HCT116 (cell line): ENCODE results near the gene FERMT2. TPM values are rescaled to one million over a fixed set of nuclear protein-coding genes. Genes with fewer than 3 reads are reported as not detected.

Experiments
- ATAC-seq: fragments of 200-7000 bp; cut with Tn5 transposase; 2 replicates; pipeline ENCODE4 v1.9.1; 2020; ENCODE audit warnings: mild to moderate bottlenecking, moderate library complexity
- BruUV-seq: library from RNA; stranded (reverse); fragments of 400-500 nt; replicated peaks from 2 replicates; lab custom pipeline; 2021; lab: Mats Ljungman, UMichigan
- CTCF ChIA-PET: fragments of 300-600 bp; sonication (Branson Sonifier 250); formaldehyde crosslinking; loops from one replicate; lab custom pipeline; 2021; ENCODE audit warnings: antibody characterized with exemption; lab: Charles Lee
- POLR2A ChIA-PET: fragments of 300-600, 350-600 bp; sonication (Branson Sonifier 250); formaldehyde crosslinking; loops from one replicate; lab custom pipeline; 2021; ENCODE audit warnings: antibody characterized with exemption; lab: Charles Lee
- RAD21 ChIA-PET, 2 experiments: fragments of 300-600 bp; sonication (Branson Sonifier 250); formaldehyde crosslinking; loops; one replicate each; lab custom pipeline; 2023; ENCODE audit warnings: low total read pairs in 2 of 2; ENCODE audit not compliant: uncharacterized antibody in 2 of 2, unreplicated experiment in 2 of 2, low non-redundant PET in 1 of 2; lab: Charles Lee
- DNase-seq: peaks from one replicate; pipeline ENCODE4 v3.0.0-alpha.2; 2010; ENCODE audit warnings: low read depth, low spot score
- H2AFZ ChIP-seq: fragments of 200-600 bp; shearing (Covaris generic), sonication (generic); 2 replicates; pipeline ENCODE4 v1.6.1; 2017; ENCODE audit warnings: low read depth, mixed run types, mixed read lengths, antibody characterized with exemption, low read length; ENCODE audit not compliant: poor library complexity, severe bottlenecking
- H3K27ac ChIP-seq: 2 replicates; pipeline ENCODE4 v1.5.1; 2012; ENCODE audit warnings: low read depth, low read length
- H3K27me3 ChIP-seq: fragments of 200-600 bp; sonication (generic); 2 replicates; pipeline ENCODE4 v1.6.1; 2016; ENCODE audit warnings: mixed run types, low read length, mixed read lengths; ENCODE audit not compliant: insufficient read depth
- H3K36me3 ChIP-seq, 2 experiments: fragments of 200-500 bp in 1 of 2; fragments of 200-600 bp in 1 of 2; sonication (Bioruptor generic) in 1 of 2; sonication (generic) in 1 of 2; 2 replicates each; pipeline versions ENCODE4 v1.5.1 to v1.6.1; 2014 to 2016; ENCODE audit warnings: low read length in 2 of 2, inconsistent platforms in 1 of 2, mixed read lengths in 1 of 2, mixed run types in 1 of 2; ENCODE audit not compliant: insufficient read depth in 2 of 2, control insufficient read depth in 1 of 2
- H3K4me1 ChIP-seq, 2 experiments: fragments of 200-600 bp in 1 of 2; sonication (generic) in 1 of 2; 2 replicates each; pipeline versions ENCODE4 v1.5.1 to v1.6.1; 2012 to 2017; ENCODE audit warnings: low read length in 2 of 2, inconsistent platforms in 1 of 2, mild to moderate bottlenecking in 1 of 2, mixed read lengths in 1 of 2, mixed run types in 1 of 2, moderate library complexity in 1 of 2; ENCODE audit not compliant: insufficient read depth in 2 of 2, control insufficient read depth in 1 of 2
- H3K4me2 ChIP-seq: fragments of 200-600 bp; sonication (generic); 2 replicates; pipeline ENCODE4 v1.6.1; 2017; ENCODE audit warnings: mixed run types, low read length, mixed read lengths
- H3K4me3 ChIP-seq, 2 experiments: fragments of 200-600 bp in 1 of 2; sonication (generic) in 1 of 2; replicated peaks in 1 of 2; 2 replicates each; pipeline ENCODE4 v1.5.1; 2011 to 2016; ENCODE audit warnings: low read length in 2 of 2, control low read depth in 1 of 2, low read depth in 1 of 2, mild to moderate bottlenecking in 1 of 2, mixed read lengths in 1 of 2, mixed run types in 1 of 2
- H3K79me2 ChIP-seq: fragments of 200-600 bp; sonication (generic); 2 replicates; pipeline ENCODE4 v1.6.1; 2017; ENCODE audit warnings: mild to moderate bottlenecking, mixed run types, low read length, moderate library complexity, mixed read lengths; ENCODE audit not compliant: insufficient read depth
- H3K9ac ChIP-seq: fragments of 200-600 bp; sonication (generic); 2 replicates; pipeline ENCODE4 v1.6.1; 2016; ENCODE audit warnings: low read length, mixed read lengths
- H3K9me2 ChIP-seq: fragments of 200-600 bp; sonication (generic), shearing (Covaris generic); 2 replicates; pipeline ENCODE4 v1.6.1; 2017; ENCODE audit warnings: mixed run types, mild to moderate bottlenecking, moderate library complexity; ENCODE audit not compliant: insufficient read depth
- H3K9me3 ChIP-seq, 2 experiments: fragments of 200-500 bp in 1 of 2; fragments of 200-600 bp in 1 of 2; sonication (Bioruptor generic) in 1 of 2; sonication (generic) in 1 of 2; 2 replicates each; pipeline ENCODE4 v1.6.1; 2014 to 2017; ENCODE audit warnings: low read length in 2 of 2, mixed read lengths in 2 of 2, inconsistent platforms in 1 of 2, low read depth in 1 of 2, mild to moderate bottlenecking in 1 of 2, mixed run types in 1 of 2, moderate library complexity in 1 of 2; ENCODE audit not compliant: control insufficient read depth in 1 of 2, insufficient read depth in 1 of 2
- H4K20me1 ChIP-seq: fragments of 200-600 bp; sonication (generic), shearing (Covaris generic); 2 replicates; pipeline ENCODE4 v1.6.1; 2017; ENCODE audit warnings: mixed run types, mild to moderate bottlenecking, moderate library complexity; ENCODE audit not compliant: insufficient read depth
- ATF3 ChIP-seq: IDR thresholded peaks from 2 replicates; pipeline ENCODE4 v1.6.1; 2012
- CBX3 ChIP-seq: IDR thresholded peaks from 2 replicates; pipeline ENCODE4 v1.6.1; 2012; ENCODE audit warnings: low read depth
- CEBPB ChIP-seq: IDR thresholded peaks from 2 replicates; pipeline ENCODE4 v1.6.1; 2012; ENCODE audit warnings: low read depth
- CTCF ChIP-seq, 3 experiments: fragments of 200-600 bp in 1 of 3; sonication (generic) in 1 of 3; IDR thresholded peaks in 2 of 3; conservative IDR thresholded peaks in 1 of 3; 2 replicates each; pipeline ENCODE4 v1.5.1; 2012 to 2017; ENCODE audit warnings: low read depth in 2 of 3, low read length in 2 of 3, antibody characterized with exemption in 1 of 3, borderline replicate concordance in 1 of 3, control low read depth in 1 of 3, mild to moderate bottlenecking in 1 of 3, mixed read lengths in 1 of 3, mixed run types in 1 of 3, moderate library complexity in 1 of 3; ENCODE audit not compliant: insufficient read depth in 1 of 3
- EGR1 ChIP-seq: IDR thresholded peaks from 2 replicates; pipeline ENCODE4 v1.6.1; 2012; ENCODE audit warnings: low read depth
- ELF1 ChIP-seq: IDR thresholded peaks from 2 replicates; pipeline ENCODE4 v1.6.1; 2012; ENCODE audit warnings: low read depth, borderline replicate concordance
- EZH2phosphoT487 ChIP-seq: fragments of 200-600 bp; IDR thresholded peaks from 2 replicates; pipeline ENCODE4 v1.6.1; 2018; ENCODE audit warnings: antibody characterized with exemption, borderline replicate concordance
- FOSL1 ChIP-seq: IDR thresholded peaks from 2 replicates; pipeline ENCODE4 v1.6.1; 2012; ENCODE audit warnings: low read depth
- MAX ChIP-seq: IDR thresholded peaks from 2 replicates; pipeline ENCODE4 v1.6.1; 2012
- POLR2AphosphoS5 ChIP-seq: IDR thresholded peaks from 2 replicates; pipeline ENCODE4 v1.6.1; 2011; ENCODE audit warnings: mild to moderate bottlenecking, low read depth, low read length, moderate library complexity
- RAD21 ChIP-seq: IDR thresholded peaks from 2 replicates; pipeline ENCODE4 v1.6.1; 2012; ENCODE audit warnings: low read depth, mild to moderate bottlenecking
- REST ChIP-seq: IDR thresholded peaks from 2 replicates; pipeline ENCODE4 v1.6.1; 2012; ENCODE audit warnings: low read depth
- SIN3A ChIP-seq: IDR thresholded peaks from 2 replicates; pipeline ENCODE4 v1.6.1; 2012; ENCODE audit warnings: low read depth
- SP1 ChIP-seq: IDR thresholded peaks from 2 replicates; pipeline ENCODE4 v1.6.1; 2012; ENCODE audit warnings: low read depth
- SRF ChIP-seq: IDR thresholded peaks from 2 replicates; pipeline ENCODE4 v1.6.1; 2012; ENCODE audit warnings: low read depth
- TCF7L2 ChIP-seq: IDR thresholded peaks from 2 replicates; pipeline ENCODE4 v1.7.0; 2011; ENCODE audit warnings: borderline replicate concordance, inconsistent platforms; ENCODE audit not compliant: insufficient read depth, insufficient read length; ENCODE audit errors: extremely low read depth
- YY1 ChIP-seq: IDR thresholded peaks from 2 replicates; pipeline ENCODE4 v1.6.1; 2011; ENCODE audit warnings: low read length, low read depth, moderate library complexity, mild to moderate bottlenecking; ENCODE audit not compliant: insufficient replicate concordance; ENCODE audit errors: extremely low read depth
- ZFX ChIP-seq: fragments of 450-650 bp; IDR thresholded peaks from 2 replicates; pipeline ENCODE4 v1.6.1; 2017
- ZNF274 ChIP-seq: fragments of 200-500 bp; sonication (Bioruptor generic); IDR thresholded peaks from 2 replicates; pipeline ENCODE4 v1.6.1; 2014; ENCODE audit warnings: mild to moderate bottlenecking, low read depth, low read length, inconsistent platforms
- intact Hi-C: fragments of 100-400 bp; cut with micrococcal nuclease; formaldehyde crosslinking; loops from 2 replicates; pipeline ENCODE4 v1.10.0; 2022
- total RNA-seq: library from RNA; stranded (reverse); gene quantifications from one replicate; pipeline ENCODE4 v1.2.1, GENCODE V29; 2021; ENCODE audit not compliant: unreplicated experiment

Gene FERMT2
- total RNA-seq, 1 experiment from 2014 or later, result 24.8 TPM

GRCh38 chr14:52888839-52889838, 61.7 kb downstream of the FERMT2 start:
- H3K4me3 ChIP-seq, result no peak overlapping the region
- H3K79me2 ChIP-seq, result no peaks in the 10 kb centered on the region
- DNase-seq (no peak), ATAC-seq (no peak)
- ChIA-PET POLR2A (no interaction called here), RAD21 (no interaction called here), CTCF (no interaction called here)
- no peak overlapping the region for H3K27ac ChIP-seq
- no peaks in the 10 kb centered on the region for H3K27me3 ChIP-seq
- H3K36me3 ChIP-seq, result no peaks in the 10 kb centered on the region
- no peak overlapping the region for H3K4me2 ChIP-seq
- H4K20me1 ChIP-seq, result no peaks in the 10 kb centered on the region
- H3K9ac ChIP-seq, result no peak overlapping the region
- no peaks in the 10 kb centered on the region for H3K9me3 ChIP-seq
- intact Hi-C loops, result no loop called here
- BruUV-seq, result no TSS peak
- H3K4me1 ChIP-seq, result no peaks in the 10 kb centered on the region
- H2AFZ ChIP-seq, result no peak overlapping the region
- TF ChIP-seq SRF (no peak), MAX (no peak), EZH2phosphoT487 (no peak), CTCF (IDR thresholded peaks at IDR 0.05 in 2 of 3, conservative IDR thresholded peaks at IDR 0.05 in 1 of 3; ENCODE audit: borderline replicate concordance in 1 of 3, insufficient read depth in 1 of 3, low read depth in 2 of 3, low read length in 2 of 3) (no peak), REST (no peak), ZNF274 (no peak), ZFX (no peak), CEBPB (no peak), SIN3A (no peak), FOSL1 (no peak), ATF3 (no peak), RAD21 (no peak), YY1 (no peak), SP1 (no peak), POLR2AphosphoS5 (no peak), CBX3 (no peak), ELF1 (no peak), EGR1 (no peak), TCF7L2 (no peak)
- H3K9me2 ChIP-seq, result no peaks in the 10 kb centered on the region
